Ishikawa (cell line): ENCODE results near the gene MAGED1.

Source experiments
- CEBPB ChIP-seq: IDR thresholded peaks from 2 replicates; pipeline ENCODE4 v1.6.1; 2012
- CREB1 ChIP-seq: IDR thresholded peaks from 2 replicates; pipeline ENCODE4 v1.6.1; 2012; ENCODE audit warnings: low read depth
- EGR1 ChIP-seq: IDR thresholded peaks from 2 replicates; pipeline ENCODE4 v1.6.1; 2012
- EP300 ChIP-seq: IDR thresholded peaks from 2 replicates; pipeline ENCODE4 v1.6.1; 2012; ENCODE audit warnings: borderline replicate concordance
- FOXM1 ChIP-seq: IDR thresholded peaks from 2 replicates; pipeline ENCODE4 v1.6.1; 2012; ENCODE audit warnings: low read depth, borderline replicate concordance
- MAX ChIP-seq: IDR thresholded peaks from 2 replicates; pipeline ENCODE4 v1.6.1; 2012
- NFIC ChIP-seq: IDR thresholded peaks from 2 replicates; pipeline ENCODE4 v1.6.1; 2012
- RAD21 ChIP-seq: IDR thresholded peaks from 2 replicates; pipeline ENCODE4 v1.6.1; 2012; ENCODE audit warnings: low read depth
- TAF1 ChIP-seq: IDR thresholded peaks from 2 replicates; pipeline ENCODE4 v1.6.1; 2012; ENCODE audit warnings: low read depth, mild to moderate bottlenecking
- TCF12 ChIP-seq: IDR thresholded peaks from 2 replicates; pipeline ENCODE4 v1.6.1; 2012; ENCODE audit warnings: low read depth
- YY1 ChIP-seq: IDR thresholded peaks from 2 replicates; pipeline ENCODE4 v1.6.1; 2012; ENCODE audit warnings: low read depth
- TF ChIP-seq, protein P1 (sequence below): IDR thresholded peaks from 2 replicates; pipeline ENCODE4 v1.6.1; 2012; ENCODE audit warnings: low read depth, mild to moderate bottlenecking

GRCh38 chrX:51876441-51876840, 17.0 kb upstream of the MAGED1 start:
- TF ChIP-seq YY1 = no peak
- no peak for TF ChIP-seq EP300
- no peak for TF ChIP-seq NFIC
- TF ChIP-seq MAX = no peak
- TF ChIP-seq CREB1 = no peak
- no peak for TF ChIP-seq FOXM1
- TF ChIP-seq TCF12 = no peak
- TF ChIP-seq, protein P1, sequence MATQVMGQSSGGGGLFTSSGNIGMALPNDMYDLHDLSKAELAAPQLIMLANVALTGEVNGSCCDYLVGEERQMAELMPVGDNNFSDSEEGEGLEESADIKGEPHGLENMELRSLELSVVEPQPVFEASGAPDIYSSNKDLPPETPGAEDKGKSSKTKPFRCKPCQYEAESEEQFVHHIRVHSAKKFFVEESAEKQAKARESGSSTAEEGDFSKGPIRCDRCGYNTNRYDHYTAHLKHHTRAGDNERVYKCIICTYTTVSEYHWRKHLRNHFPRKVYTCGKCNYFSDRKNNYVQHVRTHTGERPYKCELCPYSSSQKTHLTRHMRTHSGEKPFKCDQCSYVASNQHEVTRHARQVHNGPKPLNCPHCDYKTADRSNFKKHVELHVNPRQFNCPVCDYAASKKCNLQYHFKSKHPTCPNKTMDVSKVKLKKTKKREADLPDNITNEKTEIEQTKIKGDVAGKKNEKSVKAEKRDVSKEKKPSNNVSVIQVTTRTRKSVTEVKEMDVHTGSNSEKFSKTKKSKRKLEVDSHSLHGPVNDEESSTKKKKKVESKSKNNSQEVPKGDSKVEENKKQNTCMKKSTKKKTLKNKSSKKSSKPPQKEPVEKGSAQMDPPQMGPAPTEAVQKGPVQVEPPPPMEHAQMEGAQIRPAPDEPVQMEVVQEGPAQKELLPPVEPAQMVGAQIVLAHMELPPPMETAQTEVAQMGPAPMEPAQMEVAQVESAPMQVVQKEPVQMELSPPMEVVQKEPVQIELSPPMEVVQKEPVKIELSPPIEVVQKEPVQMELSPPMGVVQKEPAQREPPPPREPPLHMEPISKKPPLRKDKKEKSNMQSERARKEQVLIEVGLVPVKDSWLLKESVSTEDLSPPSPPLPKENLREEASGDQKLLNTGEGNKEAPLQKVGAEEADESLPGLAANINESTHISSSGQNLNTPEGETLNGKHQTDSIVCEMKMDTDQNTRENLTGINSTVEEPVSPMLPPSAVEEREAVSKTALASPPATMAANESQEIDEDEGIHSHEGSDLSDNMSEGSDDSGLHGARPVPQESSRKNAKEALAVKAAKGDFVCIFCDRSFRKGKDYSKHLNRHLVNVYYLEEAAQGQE = no peak
- TF ChIP-seq TAF1 = no peak
- no peak for TF ChIP-seq RAD21
- no peak for TF ChIP-seq CEBPB
- TF ChIP-seq EGR1 = no peak
